HCT116 (cell line): ENCODE measurements around the gene CELA2A. TPM values are rescaled to one million over a fixed set of nuclear protein-coding genes. Genes with fewer than 3 reads are reported as not detected.

Source experiments
- ATAC-seq: fragments of 200-7000 bp; cut with Tn5 transposase; 2 replicates; pipeline ENCODE4 v1.9.1; 2020; ENCODE audit warnings: mild to moderate bottlenecking, moderate library complexity
- BruUV-seq: library from RNA; stranded (reverse); fragments of 400-500 nt; replicated peaks from 2 replicates; lab custom pipeline; 2021; lab: Mats Ljungman, UMichigan
- CTCF ChIA-PET: fragments of 300-600 bp; sonication (Branson Sonifier 250); formaldehyde crosslinking; loops from one replicate; lab custom pipeline; 2021; ENCODE audit warnings: antibody characterized with exemption; lab: Charles Lee
- POLR2A ChIA-PET: fragments of 300-600, 350-600 bp; sonication (Branson Sonifier 250); formaldehyde crosslinking; loops from one replicate; lab custom pipeline; 2021; ENCODE audit warnings: antibody characterized with exemption; lab: Charles Lee
- RAD21 ChIA-PET, 2 experiments: fragments of 300-600 bp; sonication (Branson Sonifier 250); formaldehyde crosslinking; loops; one replicate each; lab custom pipeline; 2023; ENCODE audit warnings: low total read pairs in 2 of 2; ENCODE audit not compliant: uncharacterized antibody in 2 of 2, unreplicated experiment in 2 of 2, low non-redundant PET in 1 of 2; lab: Charles Lee
- DNase-seq: peaks from one replicate; pipeline ENCODE4 v3.0.0-alpha.2; 2010; ENCODE audit warnings: low read depth, low spot score
- H2AFZ ChIP-seq: fragments of 200-600 bp; shearing (Covaris generic), sonication (generic); 2 replicates; pipeline ENCODE4 v1.6.1; 2017; ENCODE audit warnings: low read depth, mixed run types, mixed read lengths, antibody characterized with exemption, low read length; ENCODE audit not compliant: poor library complexity, severe bottlenecking
- H3K27ac ChIP-seq: 2 replicates; pipeline ENCODE4 v1.5.1; 2012; ENCODE audit warnings: low read depth, low read length
- H3K27me3 ChIP-seq: fragments of 200-600 bp; sonication (generic); 2 replicates; pipeline ENCODE4 v1.6.1; 2016; ENCODE audit warnings: mixed run types, low read length, mixed read lengths; ENCODE audit not compliant: insufficient read depth
- H3K36me3 ChIP-seq, 2 experiments: fragments of 200-500 bp in 1 of 2; fragments of 200-600 bp in 1 of 2; sonication (Bioruptor generic) in 1 of 2; sonication (generic) in 1 of 2; 2 replicates each; pipeline versions ENCODE4 v1.5.1 to v1.6.1; 2014 to 2016; ENCODE audit warnings: low read length in 2 of 2, inconsistent platforms in 1 of 2, mixed read lengths in 1 of 2, mixed run types in 1 of 2; ENCODE audit not compliant: insufficient read depth in 2 of 2, control insufficient read depth in 1 of 2
- H3K4me1 ChIP-seq, 2 experiments: fragments of 200-600 bp in 1 of 2; sonication (generic) in 1 of 2; 2 replicates each; pipeline versions ENCODE4 v1.5.1 to v1.6.1; 2012 to 2017; ENCODE audit warnings: low read length in 2 of 2, inconsistent platforms in 1 of 2, mild to moderate bottlenecking in 1 of 2, mixed read lengths in 1 of 2, mixed run types in 1 of 2, moderate library complexity in 1 of 2; ENCODE audit not compliant: insufficient read depth in 2 of 2, control insufficient read depth in 1 of 2
- H3K4me2 ChIP-seq: fragments of 200-600 bp; sonication (generic); 2 replicates; pipeline ENCODE4 v1.6.1; 2017; ENCODE audit warnings: mixed run types, low read length, mixed read lengths
- H3K4me3 ChIP-seq, 2 experiments: fragments of 200-600 bp in 1 of 2; sonication (generic) in 1 of 2; replicated peaks in 1 of 2; 2 replicates each; pipeline ENCODE4 v1.5.1; 2011 to 2016; ENCODE audit warnings: low read length in 2 of 2, control low read depth in 1 of 2, low read depth in 1 of 2, mild to moderate bottlenecking in 1 of 2, mixed read lengths in 1 of 2, mixed run types in 1 of 2
- H3K79me2 ChIP-seq: fragments of 200-600 bp; sonication (generic); 2 replicates; pipeline ENCODE4 v1.6.1; 2017; ENCODE audit warnings: mild to moderate bottlenecking, mixed run types, low read length, moderate library complexity, mixed read lengths; ENCODE audit not compliant: insufficient read depth
- H3K9ac ChIP-seq: fragments of 200-600 bp; sonication (generic); 2 replicates; pipeline ENCODE4 v1.6.1; 2016; ENCODE audit warnings: low read length, mixed read lengths
- H3K9me2 ChIP-seq: fragments of 200-600 bp; sonication (generic), shearing (Covaris generic); 2 replicates; pipeline ENCODE4 v1.6.1; 2017; ENCODE audit warnings: mixed run types, mild to moderate bottlenecking, moderate library complexity; ENCODE audit not compliant: insufficient read depth
- H3K9me3 ChIP-seq, 2 experiments: fragments of 200-500 bp in 1 of 2; fragments of 200-600 bp in 1 of 2; sonication (Bioruptor generic) in 1 of 2; sonication (generic) in 1 of 2; 2 replicates each; pipeline ENCODE4 v1.6.1; 2014 to 2017; ENCODE audit warnings: low read length in 2 of 2, mixed read lengths in 2 of 2, inconsistent platforms in 1 of 2, low read depth in 1 of 2, mild to moderate bottlenecking in 1 of 2, mixed run types in 1 of 2, moderate library complexity in 1 of 2; ENCODE audit not compliant: control insufficient read depth in 1 of 2, insufficient read depth in 1 of 2
- H4K20me1 ChIP-seq: fragments of 200-600 bp; sonication (generic), shearing (Covaris generic); 2 replicates; pipeline ENCODE4 v1.6.1; 2017; ENCODE audit warnings: mixed run types, mild to moderate bottlenecking, moderate library complexity; ENCODE audit not compliant: insufficient read depth
- CBX3 ChIP-seq: IDR thresholded peaks from 2 replicates; pipeline ENCODE4 v1.6.1; 2012; ENCODE audit warnings: low read depth
- CEBPB ChIP-seq: IDR thresholded peaks from 2 replicates; pipeline ENCODE4 v1.6.1; 2012; ENCODE audit warnings: low read depth
- CTCF ChIP-seq, 3 experiments: fragments of 200-600 bp in 1 of 3; sonication (generic) in 1 of 3; IDR thresholded peaks in 2 of 3; conservative IDR thresholded peaks in 1 of 3; 2 replicates each; pipeline ENCODE4 v1.5.1; 2012 to 2017; ENCODE audit warnings: low read depth in 2 of 3, low read length in 2 of 3, antibody characterized with exemption in 1 of 3, borderline replicate concordance in 1 of 3, control low read depth in 1 of 3, mild to moderate bottlenecking in 1 of 3, mixed read lengths in 1 of 3, mixed run types in 1 of 3, moderate library complexity in 1 of 3; ENCODE audit not compliant: insufficient read depth in 1 of 3
- EGR1 ChIP-seq: IDR thresholded peaks from 2 replicates; pipeline ENCODE4 v1.6.1; 2012; ENCODE audit warnings: low read depth
- ELF1 ChIP-seq: IDR thresholded peaks from 2 replicates; pipeline ENCODE4 v1.6.1; 2012; ENCODE audit warnings: low read depth, borderline replicate concordance
- EZH2 ChIP-seq: fragments of 200-600 bp; sonication (generic); IDR thresholded peaks from 2 replicates; pipeline ENCODE4 v1.6.1; 2017; ENCODE audit warnings: antibody characterized with exemption, mixed run types
- FOSL1 ChIP-seq: IDR thresholded peaks from 2 replicates; pipeline ENCODE4 v1.6.1; 2012; ENCODE audit warnings: low read depth
- JUND ChIP-seq: IDR thresholded peaks from 2 replicates; pipeline ENCODE4 v1.6.1; 2012
- MAX ChIP-seq: IDR thresholded peaks from 2 replicates; pipeline ENCODE4 v1.6.1; 2012
- POLR2A ChIP-seq: IDR thresholded peaks from 2 replicates; pipeline ENCODE4 v1.7.0; 2011; ENCODE audit warnings: borderline replicate concordance; ENCODE audit not compliant: insufficient read depth, insufficient read length; ENCODE audit errors: extremely low read depth
- POLR2AphosphoS5 ChIP-seq: IDR thresholded peaks from 2 replicates; pipeline ENCODE4 v1.6.1; 2011; ENCODE audit warnings: mild to moderate bottlenecking, low read depth, low read length, moderate library complexity
- RAD21 ChIP-seq: IDR thresholded peaks from 2 replicates; pipeline ENCODE4 v1.6.1; 2012; ENCODE audit warnings: low read depth, mild to moderate bottlenecking
- SIN3A ChIP-seq: IDR thresholded peaks from 2 replicates; pipeline ENCODE4 v1.6.1; 2012; ENCODE audit warnings: low read depth
- SP1 ChIP-seq: IDR thresholded peaks from 2 replicates; pipeline ENCODE4 v1.6.1; 2012; ENCODE audit warnings: low read depth
- SRF ChIP-seq: IDR thresholded peaks from 2 replicates; pipeline ENCODE4 v1.6.1; 2012; ENCODE audit warnings: low read depth
- TCF7L2 ChIP-seq: IDR thresholded peaks from 2 replicates; pipeline ENCODE4 v1.7.0; 2011; ENCODE audit warnings: borderline replicate concordance, inconsistent platforms; ENCODE audit not compliant: insufficient read depth, insufficient read length; ENCODE audit errors: extremely low read depth
- YY1 ChIP-seq: IDR thresholded peaks from 2 replicates; pipeline ENCODE4 v1.6.1; 2011; ENCODE audit warnings: low read length, low read depth, moderate library complexity, mild to moderate bottlenecking; ENCODE audit not compliant: insufficient replicate concordance; ENCODE audit errors: extremely low read depth
- ZNF274 ChIP-seq: fragments of 200-500 bp; sonication (Bioruptor generic); IDR thresholded peaks from 2 replicates; pipeline ENCODE4 v1.6.1; 2014; ENCODE audit warnings: mild to moderate bottlenecking, low read depth, low read length, inconsistent platforms
- intact Hi-C: fragments of 100-400 bp; cut with micrococcal nuclease; formaldehyde crosslinking; loops from 2 replicates; pipeline ENCODE4 v1.10.0; 2022
- total RNA-seq: library from RNA; stranded (reverse); gene quantifications from one replicate; pipeline ENCODE4 v1.2.1, GENCODE V29; 2021; ENCODE audit not compliant: unreplicated experiment

Gene CELA2A
- total RNA-seq, 1 experiment from 2014 or later = 1.6 TPM

- intact Hi-C loops = no loop called here
- POLR2A ChIA-PET = no interaction called here
These were observed 24.2 kb upstream of the CELA2A start for GRCh38 chr1:15432324-15432723.

More at GRCh38 chr1:15432324-15432723, 24.2 kb upstream of the CELA2A start:
- ChIA-PET RAD21 (interaction anchor here (3.0 to 4.1 kb wide), 2 partner anchors 108 to 109 kb away, joined by 15 to 22 read pairs; no protein-coding TSS in a partner anchor), CTCF (interaction anchor here (0.6 to 4.4 kb wide), 5 partner anchors 8 to 304 kb away, joined by 3 to 48 read pairs (median 4); partner anchors contain the start of gene EFHD2)
- Histone ChIP-seq H3K4me1 (peaks cover 0 to 37% of the 10 kb centered on the region in 2 experiments; a peak in 2 of 4 replicates), H2AFZ (no peak overlapping the region), H3K27me3 (no peaks in the 10 kb centered on the region), H4K20me1 (no peaks in the 10 kb centered on the region), H3K79me2 (no peaks in the 10 kb centered on the region), H3K36me3 (no peaks in the 10 kb centered on the region; a peak in 1 of 4 replicates), H3K4me2 (peak overlapping the region; percentile 42; the same call in 1 of the 2 replicates), H3K9me2 (no peaks in the 10 kb centered on the region), H3K9ac (no peak overlapping the region), H3K27ac (no peak overlapping the region), H3K4me3 (no peak overlapping the region), H3K9me3 (no peaks in the 10 kb centered on the region)
- no peak for TF ChIP-seq TCF7L2
- no peak for TF ChIP-seq CBX3
- no peak for TF ChIP-seq CEBPB
- no peak for TF ChIP-seq SIN3A
- no peak for TF ChIP-seq SRF
- no peak for TF ChIP-seq EGR1
- TF ChIP-seq JUND = no peak
- TF ChIP-seq FOSL1 = no peak
- TF ChIP-seq ELF1 = no peak
- TF ChIP-seq POLR2A = no peak
- no peak; the same call in 1 of the 2 replicates for TF ChIP-seq POLR2AphosphoS5
- no peak for TF ChIP-seq RAD21
- TF ChIP-seq MAX = no peak
- TF ChIP-seq YY1 = no peak
- no peak for TF ChIP-seq CTCF (IDR thresholded peaks at IDR 0.05 in 2 of 3, conservative IDR thresholded peaks at IDR 0.05 in 1 of 3; ENCODE audit: borderline replicate concordance in 1 of 3, insufficient read depth in 1 of 3, low read depth in 2 of 3, low read length in 2 of 3)
- TF ChIP-seq EZH2 = no peak
- no peak for TF ChIP-seq ZNF274
- no peak for TF ChIP-seq SP1
- no TSS peak for BruUV-seq
- DNase-seq (no peak), ATAC-seq (no peak)
